ENCODE data around the gene ARID1B. TPM values are rescaled to one million over a fixed set of nuclear protein-coding genes. Genes with fewer than 3 reads are reported as not detected.

The ARID1B gene
- total RNA-seq, 1 donor from 2014 or later = 79.1 TPM

GRCh38 chr6:157120534-157121232 lies 343.5 kb downstream of the ARID1B start:
- Mint-ChIP-seq H3K27me3 (ENCODE audit: insufficient read depth) (no peaks in the 10 kb centered on the region), H3K4me3 (no peak overlapping the region), H3K4me1 (ENCODE audit: low read depth) (peaks cover 8% of the 10 kb centered on the region), H3K27ac (no peak overlapping the region), H3K9me3 (no peaks in the 10 kb centered on the region), H3K36me3 (ENCODE audit: low read depth) (peaks cover 15% of the 10 kb centered on the region)
- DNase-seq (ENCODE audit: low spot score) = no peak
- intact Hi-C loops (cut with micrococcal nuclease) = no loop called here

- H3K9me3 Mint-ChIP-seq = no peaks in the 10 kb centered on the region
- H3K27ac Mint-ChIP-seq = no peak overlapping the region
- DNase-seq (ENCODE audit: low spot score) = no peak
Measured at GRCh38 chr6:157121897-157122296, 344.7 kb downstream of the ARID1B start.

GRCh38 chr6:157123234-157123633 lies 346.1 kb downstream of the ARID1B start:
- Mint-ChIP-seq H3K27ac (no peak overlapping the region), H3K9me3 (no peaks in the 10 kb centered on the region), H3K4me3 (no peak overlapping the region), H3K4me1 (ENCODE audit: low read depth) (peaks cover 8% of the 10 kb centered on the region), H3K36me3 (ENCODE audit: low read depth) (peaks cover 16% of the 10 kb centered on the region), H3K27me3 (ENCODE audit: insufficient read depth) (no peaks in the 10 kb centered on the region)
- intact Hi-C loops (cut with micrococcal nuclease) = loop anchor here (1.0 kb wide), 1 partner anchor 13 kb away; no protein-coding TSS in a partner anchor
- no peak for DNase-seq (ENCODE audit: low spot score)

More at GRCh38 chr6:157121897-157122296, 344.7 kb downstream of the ARID1B start:
- peaks cover 8% of the 10 kb centered on the region for H3K4me1 Mint-ChIP-seq (ENCODE audit: low read depth)
- peaks cover 15% of the 10 kb centered on the region for H3K36me3 Mint-ChIP-seq (ENCODE audit: low read depth)
- no peaks in the 10 kb centered on the region for H3K27me3 Mint-ChIP-seq (ENCODE audit: insufficient read depth)
- intact Hi-C loops (cut with micrococcal nuclease) = no loop called here
- H3K4me3 Mint-ChIP-seq = no peak overlapping the region

GRCh38 chr6:157124485-157125254 lies 347.5 kb downstream of the ARID1B start:
- H3K27me3 Mint-ChIP-seq (ENCODE audit: insufficient read depth) = no peaks in the 10 kb centered on the region
- H3K36me3 Mint-ChIP-seq (ENCODE audit: low read depth) = peaks cover 14% of the 10 kb centered on the region
- H3K9me3 Mint-ChIP-seq = no peaks in the 10 kb centered on the region
- H3K4me1 Mint-ChIP-seq (ENCODE audit: low read depth) = peaks cover 13% of the 10 kb centered on the region
- no peak overlapping the region for H3K27ac Mint-ChIP-seq
- H3K4me3 Mint-ChIP-seq = no peak overlapping the region
- intact Hi-C loops (cut with micrococcal nuclease) = no loop called here
- DNase-seq (ENCODE audit: low spot score) = no peak

GRCh38 chr6:157125531-157125930 lies 348.4 kb downstream of the ARID1B start:
- Mint-ChIP-seq H3K27ac (no peak overlapping the region), H3K36me3 (ENCODE audit: low read depth) (peaks cover 11% of the 10 kb centered on the region), H3K4me1 (ENCODE audit: low read depth) (peaks cover 12% of the 10 kb centered on the region), H3K4me3 (no peak overlapping the region), H3K27me3 (ENCODE audit: insufficient read depth) (no peaks in the 10 kb centered on the region), H3K9me3 (no peaks in the 10 kb centered on the region)
- DNase-seq (ENCODE audit: low spot score) = no peak
- intact Hi-C loops (cut with micrococcal nuclease) = no loop called here

- intact Hi-C loops (cut with micrococcal nuclease) = no loop called here
- no peaks in the 10 kb centered on the region for H3K9me3 Mint-ChIP-seq
Measured at GRCh38 chr6:157126183-157127098, 349.3 kb downstream of the ARID1B start.

GRCh38 chr6:157128235-157128775 lies 351.1 kb downstream of the ARID1B start:
- H3K4me3 Mint-ChIP-seq = no peak overlapping the region
- H3K4me1 Mint-ChIP-seq (ENCODE audit: low read depth) = peaks cover 4% of the 10 kb centered on the region
- no peak overlapping the region for H3K27ac Mint-ChIP-seq
- peaks cover 11% of the 10 kb centered on the region for H3K36me3 Mint-ChIP-seq (ENCODE audit: low read depth)
- intact Hi-C loops (cut with micrococcal nuclease) = no loop called here
- H3K9me3 Mint-ChIP-seq = no peaks in the 10 kb centered on the region
- no peak for DNase-seq (ENCODE audit: low spot score)
- H3K27me3 Mint-ChIP-seq (ENCODE audit: insufficient read depth) = no peaks in the 10 kb centered on the region

More at GRCh38 chr6:157126183-157127098, 349.3 kb downstream of the ARID1B start:
- no peak for DNase-seq (ENCODE audit: low spot score)
- Mint-ChIP-seq H3K27me3 (ENCODE audit: insufficient read depth) (no peaks in the 10 kb centered on the region), H3K4me1 (ENCODE audit: low read depth) (peaks cover 4% of the 10 kb centered on the region), H3K27ac (no peak overlapping the region), H3K36me3 (ENCODE audit: low read depth) (peaks cover 8% of the 10 kb centered on the region), H3K4me3 (no peak overlapping the region)

GRCh38 chr6:157131250-157131649 lies 354.1 kb downstream of the ARID1B start:
- DNase-seq (ENCODE audit: low spot score) = no peak
- intact Hi-C loops (cut with micrococcal nuclease) = no loop called here
- Mint-ChIP-seq H3K27me3 (ENCODE audit: insufficient read depth) (no peaks in the 10 kb centered on the region), H3K36me3 (ENCODE audit: low read depth) (peaks cover 14% of the 10 kb centered on the region), H3K27ac (no peak overlapping the region), H3K4me3 (no peak overlapping the region), H3K4me1 (ENCODE audit: low read depth) (peaks cover 9% of the 10 kb centered on the region), H3K9me3 (no peaks in the 10 kb centered on the region)

GRCh38 chr6:157133856-157134255 lies 356.7 kb downstream of the ARID1B start:
- Mint-ChIP-seq H3K27ac (no peak overlapping the region), H3K27me3 (ENCODE audit: insufficient read depth) (no peaks in the 10 kb centered on the region), H3K4me3 (no peak overlapping the region), H3K36me3 (ENCODE audit: low read depth) (peaks cover 12% of the 10 kb centered on the region), H3K4me1 (ENCODE audit: low read depth) (peaks cover 9% of the 10 kb centered on the region), H3K9me3 (no peaks in the 10 kb centered on the region)
- intact Hi-C loops (cut with micrococcal nuclease) = no loop called here
- no peak for DNase-seq (ENCODE audit: low spot score)

- DNase-seq (ENCODE audit: low spot score) = no peak
- H3K4me1 Mint-ChIP-seq (ENCODE audit: low read depth) = peaks cover 5% of the 10 kb centered on the region
- H3K27me3 Mint-ChIP-seq (ENCODE audit: insufficient read depth) = no peaks in the 10 kb centered on the region
- intact Hi-C loops (cut with micrococcal nuclease) = no loop called here
- H3K4me3 Mint-ChIP-seq = no peak overlapping the region
- peaks cover 12% of the 10 kb centered on the region for H3K36me3 Mint-ChIP-seq (ENCODE audit: low read depth)
- H3K27ac Mint-ChIP-seq = no peak overlapping the region
- no peaks in the 10 kb centered on the region for H3K9me3 Mint-ChIP-seq
Measured at GRCh38 chr6:157134402-157135047, 357.3 kb downstream of the ARID1B start.

GRCh38 chr6:157135691-157136090 lies 358.5 kb downstream of the ARID1B start:
- H3K4me1 Mint-ChIP-seq (ENCODE audit: low read depth) = peaks cover 5% of the 10 kb centered on the region
- peak overlapping the region; percentile 0 for H3K27ac Mint-ChIP-seq
- H3K36me3 Mint-ChIP-seq (ENCODE audit: low read depth) = peaks cover 14% of the 10 kb centered on the region

GRCh38 chr6:157137501-157137900 lies 360.3 kb downstream of the ARID1B start:
- Mint-ChIP-seq H3K27ac (no peak overlapping the region), H3K9me3 (no peaks in the 10 kb centered on the region), H3K36me3 (ENCODE audit: low read depth) (peaks cover 15% of the 10 kb centered on the region), H3K4me3 (no peak overlapping the region), H3K27me3 (ENCODE audit: insufficient read depth) (no peaks in the 10 kb centered on the region), H3K4me1 (ENCODE audit: low read depth) (peaks cover 5% of the 10 kb centered on the region)
- intact Hi-C loops (cut with micrococcal nuclease) = no loop called here
- DNase-seq (ENCODE audit: low spot score) = no peak

More at GRCh38 chr6:157135691-157136090, 358.5 kb downstream of the ARID1B start:
- Mint-ChIP-seq H3K27me3 (ENCODE audit: insufficient read depth) (no peaks in the 10 kb centered on the region), H3K4me3 (no peak overlapping the region), H3K9me3 (no peaks in the 10 kb centered on the region)
- intact Hi-C loops (cut with micrococcal nuclease) = no loop called here
- no peak for DNase-seq (ENCODE audit: low spot score)

All from activated T-helper 1 cell treated with anti-CD3 and anti-CD28 coated beads, Interleukin-12 subunit alpha, Interleukin-12 subunit beta, Interleukin-2, Interleukin-4 antibody, amounts not matched to agents 30 ng/mL and 10 ng/mL and 1 ng/mL, durations not matched to agents 14 hours and 24 hours and 36 hours (primary cell).